Measurements from ENCODE around the gene PHF3. TPM values are rescaled to one million over a fixed set of nuclear protein-coding genes. Genes with fewer than 3 reads are reported as not detected.

Gene PHF3
- total and polyA plus RNA-seq, 7 experiments from 2014 or later, result 40.0 to 141 (median 85.9) TPM

DNA sequence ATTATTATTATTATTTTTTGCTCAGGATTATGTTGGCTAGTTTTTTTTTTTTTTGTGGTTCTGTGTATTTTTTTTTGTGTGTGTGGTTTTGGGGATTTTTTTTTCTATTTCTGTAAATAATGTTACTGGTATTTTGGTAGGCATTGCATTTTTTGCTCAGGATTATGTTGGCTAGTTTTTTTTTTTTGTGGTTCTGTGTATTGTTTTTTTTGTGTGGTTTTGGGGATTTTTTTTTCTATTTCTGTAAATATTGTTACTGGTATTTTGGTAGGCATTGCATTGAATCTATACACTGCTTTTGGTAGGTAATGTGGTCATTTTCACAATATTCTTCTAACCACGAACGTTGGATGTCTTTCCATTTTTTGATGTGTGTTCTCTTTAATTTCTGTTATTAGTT is 17.4 kb downstream of the PHF3 start:
- ATAC-seq (no peak), DNase-seq (no peak)
- H3K27me3 ChIP-seq (ENCODE audit: control insufficient read depth in 2 of 2, insufficient read depth in 2 of 2, low read length in 2 of 2), result no peaks in the 10 kb centered on the region
- H3K4me3 ChIP-seq (ENCODE audit: low read length), result no peak overlapping the region
- Mint-ChIP-seq H3K4me1 (peaks cover 36 to 100% (median 87%) of the 10 kb centered on the region in 7 donors), H3K4me3 (peak overlapping the region in 9 of 10 donors; percentile 37 to 68 (median 46)), H3K36me3 (peaks cover 0 to 28% (median 22%) of the 10 kb centered on the region in 5 donors), H3K9me3 (peaks cover 0 to 6% (median 0%) of the 10 kb centered on the region in 11 donors), H3K27ac (peak overlapping the region in 2 of 9 donors; percentile 6 to 56), H3K27me3 (no peaks in the 10 kb centered on the region)
- CTCF ChIA-PET, result no interaction called here
- no peaks in the 10 kb centered on the region for H3K36me3 ChIP-seq (ENCODE audit: control insufficient read depth in 2 of 3, insufficient read depth in 3 of 3, low read length in 3 of 3)
- H3K4me1 ChIP-seq (ENCODE audit: control insufficient read depth in 2 of 2, insufficient read depth in 2 of 2, low read length in 2 of 2), result peaks cover 26 to 50% of the 10 kb centered on the region in 2 donors
- intact Hi-C loops (cut with micrococcal nuclease), result loop anchor here in 1 of 2 donors (1.0 to 2.0 kb wide), 2 partner anchors 7 to 14 kb away; no protein-coding TSS in a partner anchor
- POLR2A ChIA-PET, result no interaction called here
- no peaks in the 10 kb centered on the region for H3K9me3 ChIP-seq (ENCODE audit: control insufficient read depth in 2 of 3, low read length in 3 of 3)
- no peak overlapping the region for H3K27ac ChIP-seq (ENCODE audit: low read depth, low read length)

DNA sequence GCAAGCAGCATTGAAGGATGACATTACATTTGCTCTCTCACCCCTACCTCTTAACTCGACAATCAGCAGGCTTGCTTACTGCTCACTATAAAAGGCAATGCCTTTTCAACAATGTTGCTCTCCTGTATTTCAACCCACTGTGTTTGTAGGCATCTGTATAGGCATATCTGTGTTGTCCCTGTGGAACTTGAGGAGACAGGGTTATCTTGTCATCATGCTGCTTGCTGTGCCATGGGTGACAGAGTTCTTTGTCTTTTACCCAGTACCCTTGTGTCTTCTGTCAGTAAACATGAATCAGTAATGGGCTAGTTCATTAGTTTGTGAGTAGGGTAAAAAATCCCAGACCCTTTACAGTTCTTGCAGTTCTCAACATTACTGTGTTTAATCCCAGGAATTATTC is 25.2 kb downstream of the PHF3 start:
- Mint-ChIP-seq H3K4me1 (peaks cover 26 to 92% (median 86%) of the 10 kb centered on the region in 7 donors), H3K36me3 (peaks cover 0 to 12% (median 4%) of the 10 kb centered on the region in 5 donors), H3K4me3 (peak overlapping the region in 8 of 10 donors; percentile 9 to 63 (median 39)), H3K27me3 (no peaks in the 10 kb centered on the region), H3K27ac (peak overlapping the region in 2 of 9 donors; percentile 52 to 60), H3K9me3 (no peaks in the 10 kb centered on the region)
- Histone ChIP-seq H3K4me1 (ENCODE audit: control insufficient read depth in 2 of 2, insufficient read depth in 2 of 2, low read length in 2 of 2) (peaks cover 38 to 61% of the 10 kb centered on the region in 2 donors), H3K36me3 (ENCODE audit: control insufficient read depth in 2 of 3, insufficient read depth in 3 of 3, low read length in 3 of 3) (no peaks in the 10 kb centered on the region), H3K27ac (ENCODE audit: low read depth, low read length) (no peak overlapping the region), H3K9me3 (ENCODE audit: control insufficient read depth in 2 of 3, low read length in 3 of 3) (no peaks in the 10 kb centered on the region), H3K4me3 (ENCODE audit: low read length) (no peak overlapping the region), H3K27me3 (ENCODE audit: control insufficient read depth in 2 of 2, insufficient read depth in 2 of 2, low read length in 2 of 2) (no peaks in the 10 kb centered on the region)
- intact Hi-C loops (cut with micrococcal nuclease), result loop anchor here in 1 of 2 donors (1.0 kb wide), 1 partner anchor 8 kb away; no protein-coding TSS in a partner anchor
- no peak for ATAC-seq
- ChIA-PET POLR2A (interaction anchor here (1.5 kb wide), 1 partner anchor 10 kb away, joined by 5 read pairs; no protein-coding TSS in a partner anchor), CTCF (no interaction called here)
- DNase-seq, result no peak

DNA sequence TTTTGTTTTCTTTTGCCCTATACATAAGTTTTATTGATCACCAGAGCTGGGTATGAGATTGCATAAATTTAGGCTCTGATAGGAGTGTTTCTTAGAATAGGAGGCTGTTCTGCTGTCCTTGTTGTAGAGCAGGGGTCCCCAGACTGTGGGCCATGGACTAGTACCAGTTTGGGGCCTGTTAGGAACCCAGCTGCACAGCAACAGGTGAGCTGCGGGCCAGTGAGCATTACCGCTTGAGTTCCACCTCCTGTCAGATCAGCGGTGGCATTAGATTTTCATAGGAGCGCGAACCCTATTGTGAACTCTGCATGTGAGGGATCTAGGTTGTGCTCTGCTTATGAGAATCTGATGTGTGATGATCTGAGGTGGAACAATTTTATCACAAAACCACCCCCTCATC is 26.2 kb downstream of the PHF3 start:
- no peaks in the 10 kb centered on the region for H3K9me3 Mint-ChIP-seq
- peak overlapping the region in 1 of 9 donors; percentile 4 for H3K27ac Mint-ChIP-seq
- intact Hi-C loops (cut with micrococcal nuclease), result loop anchor here in 1 of 2 donors (2.0 kb wide), 1 partner anchor 15 kb away; no protein-coding TSS in a partner anchor
- peaks cover 0 to 6% (median 2%) of the 10 kb centered on the region in 5 donors for H3K36me3 Mint-ChIP-seq
- DNase-seq (no peak), ATAC-seq (no peak)
- peak overlapping the region in 5 of 10 donors; percentile 1 to 51 (median 41) for H3K4me3 Mint-ChIP-seq
- peaks cover 38 to 55% of the 10 kb centered on the region in 2 donors for H3K4me1 ChIP-seq (ENCODE audit: control insufficient read depth in 2 of 2, insufficient read depth in 2 of 2, low read length in 2 of 2)
- no peaks in the 10 kb centered on the region for H3K27me3 Mint-ChIP-seq
- no peak overlapping the region for H3K27ac ChIP-seq (ENCODE audit: low read depth, low read length)
- H3K4me3 ChIP-seq (ENCODE audit: low read length), result no peak overlapping the region
- no peaks in the 10 kb centered on the region for H3K27me3 ChIP-seq (ENCODE audit: control insufficient read depth in 2 of 2, insufficient read depth in 2 of 2, low read length in 2 of 2)
- H3K9me3 ChIP-seq (ENCODE audit: control insufficient read depth in 2 of 3, low read length in 3 of 3), result no peaks in the 10 kb centered on the region
- H3K4me1 Mint-ChIP-seq, result peaks cover 25 to 92% (median 76%) of the 10 kb centered on the region in 7 donors
- ChIA-PET CTCF (no interaction called here), POLR2A (interaction anchor here (0.7 kb wide), 1 partner anchor 31 kb away, joined by 3 read pairs; no protein-coding TSS in a partner anchor)
- no peaks in the 10 kb centered on the region for H3K36me3 ChIP-seq (ENCODE audit: control insufficient read depth in 2 of 3, insufficient read depth in 3 of 3, low read length in 3 of 3)

DNA sequence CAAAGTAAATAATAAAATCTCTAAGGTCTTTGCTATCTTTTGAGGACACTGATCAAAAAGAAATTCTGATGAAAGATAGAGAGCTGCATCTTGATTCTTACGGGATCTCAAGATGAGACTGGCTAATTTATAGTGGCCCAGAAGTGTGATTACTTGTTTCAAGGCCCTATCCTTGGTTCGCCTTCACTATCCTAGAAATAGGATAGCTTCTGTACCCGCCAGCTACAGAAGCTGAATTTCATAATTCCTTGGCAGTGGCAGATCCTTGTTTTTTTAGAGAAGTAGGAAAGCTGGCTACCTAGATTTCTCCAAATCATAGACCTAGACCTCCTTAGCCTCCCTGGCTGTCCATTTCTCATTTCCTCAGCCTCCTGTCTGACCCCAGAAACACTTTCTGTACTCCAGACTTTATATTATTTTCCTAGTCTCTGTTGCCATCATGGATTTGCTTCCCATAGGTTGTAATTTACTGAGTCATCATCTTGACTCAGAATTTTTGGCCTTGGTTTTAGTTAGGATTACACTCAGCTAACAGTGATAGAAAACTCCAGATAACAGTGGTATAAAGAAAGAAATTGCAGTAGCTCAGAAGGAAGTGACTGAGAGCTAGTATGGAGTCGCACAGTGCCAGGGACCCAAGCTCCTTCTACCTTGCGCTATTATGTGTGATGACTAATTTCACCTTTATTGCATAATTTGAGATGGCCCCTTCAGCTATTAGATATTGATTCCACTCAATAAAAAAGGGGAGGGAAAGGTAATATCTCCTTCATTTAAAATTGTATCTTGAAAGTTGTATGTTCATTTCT is 27.7 kb downstream of the PHF3 start:
- intact Hi-C loops (cut with micrococcal nuclease), result loop anchor here in 1 of 2 donors (2.0 kb wide), 1 partner anchor 13 kb away; no protein-coding TSS in a partner anchor
- no peaks in the 10 kb centered on the region for H3K36me3 ChIP-seq (ENCODE audit: control insufficient read depth in 2 of 3, insufficient read depth in 3 of 3, low read length in 3 of 3)
- Mint-ChIP-seq H3K4me3 (peak overlapping the region in 6 of 10 donors; percentile 1 to 44 (median 34)), H3K9me3 (no peaks in the 10 kb centered on the region), H3K4me1 (peaks cover 22 to 91% (median 60%) of the 10 kb centered on the region in 7 donors), H3K36me3 (peaks cover 0 to 7% (median 4%) of the 10 kb centered on the region in 5 donors), H3K27ac (peak overlapping the region in 5 of 9 donors; percentile 2 to 59 (median 15)), H3K27me3 (no peaks in the 10 kb centered on the region)
- H3K9me3 ChIP-seq (ENCODE audit: control insufficient read depth in 2 of 3, low read length in 3 of 3), result no peaks in the 10 kb centered on the region
- H3K4me1 ChIP-seq (ENCODE audit: control insufficient read depth in 2 of 2, insufficient read depth in 2 of 2, low read length in 2 of 2), result peaks cover 27 to 39% of the 10 kb centered on the region in 2 donors
- ChIA-PET CTCF (no interaction called here), POLR2A (interaction anchor here (0.6 kb wide), 1 partner anchor 26 kb away, joined by 3 read pairs; no protein-coding TSS in a partner anchor)
- H3K4me3 ChIP-seq (ENCODE audit: low read length), result no peak overlapping the region
- DNase-seq (no peak), ATAC-seq (peak; percentile 50)
- no peaks in the 10 kb centered on the region for H3K27me3 ChIP-seq (ENCODE audit: control insufficient read depth in 2 of 2, insufficient read depth in 2 of 2, low read length in 2 of 2)
- no peak overlapping the region for H3K27ac ChIP-seq (ENCODE audit: low read depth, low read length)

DNA sequence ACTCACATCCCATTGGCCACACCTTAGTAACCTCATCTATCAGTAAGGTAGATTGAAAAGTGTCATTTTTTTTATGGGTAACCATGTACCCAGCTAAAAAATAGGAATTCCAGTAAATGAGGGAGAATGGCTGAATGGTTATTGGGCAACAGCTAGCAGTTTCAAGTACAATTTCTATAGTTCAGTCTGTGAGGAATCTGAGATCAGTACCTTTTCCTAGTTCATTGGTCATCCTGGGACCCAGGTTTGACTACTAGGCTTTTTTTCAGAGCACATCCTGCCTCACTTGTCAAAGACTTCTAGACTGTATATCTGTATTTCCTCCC is 28.3 kb downstream of the PHF3 start:
- no peak for ATAC-seq
- no peak overlapping the region for H3K27ac ChIP-seq (ENCODE audit: low read depth, low read length)

DNA sequence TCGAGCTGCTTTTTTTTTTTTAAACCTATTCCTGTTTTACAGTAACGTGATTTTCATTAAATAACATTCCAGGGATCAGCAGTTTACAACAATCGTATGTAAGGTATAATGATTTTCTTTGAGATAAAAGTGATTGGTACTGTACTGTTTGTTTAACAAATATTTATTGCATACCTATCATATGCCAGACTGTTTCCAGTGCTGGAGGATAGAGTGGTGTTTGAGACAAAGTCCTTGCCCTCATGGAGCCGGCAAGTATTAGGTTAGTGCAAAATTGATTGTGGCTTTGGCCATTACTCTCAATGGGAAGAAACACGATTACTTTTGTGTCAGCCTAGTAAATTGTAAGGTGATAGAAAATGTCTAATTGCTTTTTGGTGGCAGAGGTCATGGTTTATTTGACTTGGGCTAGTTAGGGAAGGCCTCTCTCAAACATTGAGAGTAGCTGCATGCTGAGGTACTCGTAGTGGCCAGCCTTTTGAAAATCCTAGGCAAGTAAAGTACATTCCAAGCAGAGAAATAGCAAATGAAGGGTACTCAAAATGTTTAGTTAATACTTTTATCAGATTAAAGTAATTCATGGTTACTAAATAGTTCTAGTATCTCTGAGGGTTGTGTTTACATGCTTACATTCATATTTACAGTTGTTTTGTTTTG is 35.6 kb downstream of the PHF3 start:
- H3K27ac Mint-ChIP-seq, result peak overlapping the region in 4 of 9 donors; percentile 25 to 48 (median 37)
- Histone ChIP-seq H3K36me3 (ENCODE audit: control insufficient read depth in 2 of 3, insufficient read depth in 3 of 3, low read length in 3 of 3) (no peaks in the 10 kb centered on the region), H3K27ac (ENCODE audit: low read depth, low read length) (no peak overlapping the region), H3K4me1 (ENCODE audit: control insufficient read depth in 2 of 2, insufficient read depth in 2 of 2, low read length in 2 of 2) (peaks cover 4 to 28% of the 10 kb centered on the region in 2 donors), H3K4me3 (ENCODE audit: low read length) (no peak overlapping the region), H3K9me3 (ENCODE audit: control insufficient read depth in 2 of 3, low read length in 3 of 3) (no peaks in the 10 kb centered on the region), H3K27me3 (ENCODE audit: control insufficient read depth in 2 of 2, insufficient read depth in 2 of 2, low read length in 2 of 2) (no peaks in the 10 kb centered on the region)
- H3K36me3 Mint-ChIP-seq, result peaks cover 0 to 16% (median 10%) of the 10 kb centered on the region in 5 donors
- DNase-seq (no peak), ATAC-seq (no peak)
- H3K9me3 Mint-ChIP-seq, result no peaks in the 10 kb centered on the region
- ChIA-PET CTCF (no interaction called here), POLR2A (interaction anchor here (0.6 to 0.7 kb wide), 2 partner anchors 19 to 386 kb away, joined by 3 read pairs; no protein-coding TSS in a partner anchor)
- H3K4me3 Mint-ChIP-seq, result peak overlapping the region in 2 of 10 donors; percentile 14 to 15
- intact Hi-C loops (cut with micrococcal nuclease), result no loop called here
- peaks cover 0 to 68% (median 30%) of the 10 kb centered on the region in 7 donors for H3K4me1 Mint-ChIP-seq
- H3K27me3 Mint-ChIP-seq, result no peaks in the 10 kb centered on the region

More for the DNA sequence above, 28.3 kb downstream of the PHF3 start:
- H3K4me1 ChIP-seq (ENCODE audit: control insufficient read depth in 2 of 2, insufficient read depth in 2 of 2, low read length in 2 of 2), result peaks cover 24 to 34% of the 10 kb centered on the region in 2 donors
- CTCF ChIA-PET, result no interaction called here
- Mint-ChIP-seq H3K4me3 (peak overlapping the region in 5 of 10 donors; percentile 1 to 44 (median 36)), H3K27ac (peak overlapping the region in 3 of 9 donors; percentile 2 to 46 (median 2)), H3K9me3 (no peaks in the 10 kb centered on the region), H3K27me3 (no peaks in the 10 kb centered on the region), H3K36me3 (peaks cover 0 to 7% (median 2%) of the 10 kb centered on the region in 5 donors), H3K4me1 (peaks cover 21 to 90% (median 55%) of the 10 kb centered on the region in 7 donors)
- POLR2A ChIA-PET, result no interaction called here
- DNase-seq, result no peak
- H3K4me3 ChIP-seq (ENCODE audit: low read length), result no peak overlapping the region
- H3K27me3 ChIP-seq (ENCODE audit: control insufficient read depth in 2 of 2, insufficient read depth in 2 of 2, low read length in 2 of 2), result no peaks in the 10 kb centered on the region
- no peaks in the 10 kb centered on the region for H3K9me3 ChIP-seq (ENCODE audit: control insufficient read depth in 2 of 3, low read length in 3 of 3)
- intact Hi-C loops (cut with micrococcal nuclease), result loop anchor here in 1 of 2 donors (1.0 to 2.0 kb wide), 2 partner anchors 8 to 13 kb away; no protein-coding TSS in a partner anchor
- no peaks in the 10 kb centered on the region for H3K36me3 ChIP-seq (ENCODE audit: control insufficient read depth in 2 of 3, insufficient read depth in 3 of 3, low read length in 3 of 3)

Measured in naive thymus-derived CD4-positive, alpha-beta T cell (primary cell).